Activated B cell treated with CpG ODN at 0.5 μM for 24 hours (primary cell): ENCODE data around the gene NSL1. TPM values are rescaled to one million over a fixed set of nuclear protein-coding genes. Genes with fewer than 3 reads are reported as not detected.

Experiments used
- ATAC-seq: fragments of 200-7000 bp; cut with Tn5 transposase; one replicate; pipeline ENCODE4 v1.10.0; 2021; ENCODE audit warnings: low read depth, mild to moderate bottlenecking, moderate library complexity
- CTCF ChIA-PET: fragments of 350-600 bp; sonication (Branson Sonifier 250); formaldehyde crosslinking; loops from one replicate; lab custom pipeline; 2021; ENCODE audit warnings: antibody characterized with exemption; lab: Charles Lee
- POLR2A ChIA-PET: fragments of 350-600 bp; sonication (Branson Sonifier 250); formaldehyde crosslinking; loops from one replicate; lab custom pipeline; 2021; ENCODE audit warnings: antibody characterized with exemption; lab: Charles Lee
- DNase-seq: peaks from one replicate; pipeline ENCODE4 v3.0.0; 2022
- H3K27ac Mint-ChIP-seq: one replicate; pipeline ENCODE4 v1.8.0; 2020; ENCODE audit warnings: mixed read lengths
- H3K27me3 Mint-ChIP-seq: one replicate; pipeline ENCODE4 v1.8.0; 2021; ENCODE audit warnings: mixed read lengths
- H3K36me3 Mint-ChIP-seq: one replicate; pipeline ENCODE4 v1.8.0; 2021; ENCODE audit warnings: low read depth, mixed read lengths
- H3K4me1 Mint-ChIP-seq: one replicate; pipeline ENCODE4 v1.8.0; 2021; ENCODE audit warnings: mixed read lengths
- H3K4me3 Mint-ChIP-seq: one replicate; pipeline ENCODE4 v1.8.0; 2020; ENCODE audit warnings: mild to moderate bottlenecking, mixed read lengths
- H3K9me3 Mint-ChIP-seq: one replicate; pipeline ENCODE4 v1.8.0; 2020; ENCODE audit warnings: mixed read lengths
- CTCF ChIP-seq: fragments of 200-600 bp; IDR thresholded peaks from one replicate; pipeline ENCODE4 v1.8.0; 2022; ENCODE audit warnings: antibody characterized with exemption, mild to moderate bottlenecking
- intact Hi-C: fragments of 100-400 bp; cut with micrococcal nuclease; formaldehyde crosslinking; loops from one replicate; pipeline ENCODE4 v1.15.1; 2024
- total RNA-seq: library from RNA; stranded (reverse); gene quantifications from 2 replicates; pipeline ENCODE4 v1.2.3, GENCODE V29; 2022

Gene NSL1
- total RNA-seq, 1 donor from 2014 or later: 44.5 TPM

- Mint-ChIP-seq H3K9me3 (peaks cover 5% of the 10 kb centered on the region), H3K4me3 (no peak overlapping the region), H3K27me3 (no peaks in the 10 kb centered on the region), H3K27ac (no peak overlapping the region), H3K36me3 (peaks cover 68% of the 10 kb centered on the region), H3K4me1 (peaks cover 49% of the 10 kb centered on the region)
- ATAC-seq: no peak
- ChIA-PET POLR2A (interaction anchor here (0.6 kb wide), 2 partner anchors 16 to 309 kb away, joined by 3 to 7 read pairs; no protein-coding TSS in a partner anchor), CTCF (no interaction called here)
- no peak for DNase-seq
- intact Hi-C loops: loop anchor here (10.0 kb wide), 1 partner anchor 763 kb away; the partner anchor contains the start of genes DTL and INTS7
- no peak for TF ChIP-seq CTCF
These were observed 6.1 kb upstream of the NSL1 start for GRCh38 chr1:212797681-212798080.

GRCh38 chr1:212794561-212795014 is 3.0 kb upstream of the NSL1 start:
- no peak for TF ChIP-seq CTCF
- peaks cover 68% of the 10 kb centered on the region for H3K4me1 Mint-ChIP-seq
- ATAC-seq: peak; percentile 83
- intact Hi-C loops: loop anchor here (1.0 to 10.0 kb wide), 5 partner anchors 64 to 1532 kb away; partner anchors contain the start of genes DTL, FLVCR1, INTS7 and PPP2R5A
- peak overlapping the region; percentile 64 for H3K4me3 Mint-ChIP-seq
- CTCF ChIA-PET: interaction anchor here (0.7 to 2.0 kb wide), 3 partner anchors 129 to 338 kb away, joined by 3 to 10 read pairs (median 4); no protein-coding TSS in a partner anchor
- H3K27ac Mint-ChIP-seq: peak overlapping the region; percentile 93
- POLR2A ChIA-PET: interaction anchor here (0.6 to 3.1 kb wide), 18 partner anchors 8 to 509 kb away, joined by 3 to 20 read pairs (median 4); partner anchors contain the start of genes ANGEL2, FLVCR1, NENF and VASH2
- DNase-seq: no peak
- H3K36me3 Mint-ChIP-seq: peaks cover 51% of the 10 kb centered on the region
- H3K27me3 Mint-ChIP-seq: no peaks in the 10 kb centered on the region
- H3K9me3 Mint-ChIP-seq: peaks cover 5% of the 10 kb centered on the region

GRCh38 chr1:212792396-212792908 is 875 bp upstream of the NSL1 start:
- DNase-seq (no peak), ATAC-seq (no peak)
- Mint-ChIP-seq H3K27me3 (no peaks in the 10 kb centered on the region), H3K27ac (peak overlapping the region; percentile 98), H3K9me3 (peaks cover 5% of the 10 kb centered on the region), H3K36me3 (peaks cover 36% of the 10 kb centered on the region), H3K4me1 (peaks cover 65% of the 10 kb centered on the region), H3K4me3 (peak overlapping the region; percentile 99)
- ChIA-PET POLR2A (interaction anchor here (0.6 to 3.9 kb wide), 17 partner anchors 16 to 1463 kb away, joined by 3 to 45 read pairs (median 6); partner anchors contain the start of genes BATF3 and FLVCR1), CTCF (no interaction called here)
- intact Hi-C loops: loop anchor here (2.0 to 10.0 kb wide), 3 partner anchors 202 to 1530 kb away; partner anchors contain the start of genes DTL and INTS7
- TF ChIP-seq CTCF: no peak

- ChIA-PET CTCF (interaction anchor here (0.7 to 1.1 kb wide), 3 partner anchors 120 to 756 kb away, joined by 3 to 4 read pairs (median 3); partner anchors contain the start of genes DTL and INTS7), POLR2A (interaction anchor here (0.6 to 3.9 kb wide), 27 partner anchors 10 to 1462 kb away, joined by 3 to 45 read pairs (median 4); partner anchors contain the start of genes ANGEL2, ATF3, BATF3 and FLVCR1)
- Mint-ChIP-seq H3K4me3 (peak overlapping the region; percentile 99), H3K4me1 (peaks cover 57% of the 10 kb centered on the region), H3K27me3 (no peaks in the 10 kb centered on the region), H3K27ac (peak overlapping the region; percentile 98), H3K9me3 (peaks cover 5% of the 10 kb centered on the region), H3K36me3 (peaks cover 38% of the 10 kb centered on the region)
- intact Hi-C loops: loop anchor here (1.0 to 10.0 kb wide), 8 partner anchors 90 to 1529 kb away; partner anchors contain the start of genes ANGEL2, ATF3, DTL and INTS7
- no peak for TF ChIP-seq CTCF
- no peak for DNase-seq
- peak; percentile 32 for ATAC-seq
These were observed 309 bp downstream of the NSL1 start for GRCh38 chr1:212791261-212791675.

- DNase-seq (no peak), ATAC-seq (no peak)
- Mint-ChIP-seq H3K27ac (no peak overlapping the region), H3K9me3 (no peaks in the 10 kb centered on the region), H3K27me3 (no peaks in the 10 kb centered on the region), H3K36me3 (peaks cover 59% of the 10 kb centered on the region), H3K4me3 (no peak overlapping the region), H3K4me1 (peaks cover 14% of the 10 kb centered on the region)
- ChIA-PET CTCF (interaction anchor here (2.2 to 3.9 kb wide), 3 partner anchors 119 to 309 kb away, joined by 9 to 21 read pairs (median 11); no protein-coding TSS in a partner anchor), POLR2A (no interaction called here)
- TF ChIP-seq CTCF: no peak
- intact Hi-C loops: loop anchor here (10.0 kb wide), 1 partner anchor 721 kb away; no protein-coding TSS in a partner anchor
These were observed 5.7 kb downstream of the NSL1 start for GRCh38 chr1:212785871-212786270.
